Measurements from ENCODE around the gene GAS2L3. TPM values are rescaled to one million over a fixed set of nuclear protein-coding genes. Genes with fewer than 3 reads are reported as not detected.

Gene GAS2L3
- total RNA-seq, 1 donor from 2014 or later: 88.0 TPM

DNA sequence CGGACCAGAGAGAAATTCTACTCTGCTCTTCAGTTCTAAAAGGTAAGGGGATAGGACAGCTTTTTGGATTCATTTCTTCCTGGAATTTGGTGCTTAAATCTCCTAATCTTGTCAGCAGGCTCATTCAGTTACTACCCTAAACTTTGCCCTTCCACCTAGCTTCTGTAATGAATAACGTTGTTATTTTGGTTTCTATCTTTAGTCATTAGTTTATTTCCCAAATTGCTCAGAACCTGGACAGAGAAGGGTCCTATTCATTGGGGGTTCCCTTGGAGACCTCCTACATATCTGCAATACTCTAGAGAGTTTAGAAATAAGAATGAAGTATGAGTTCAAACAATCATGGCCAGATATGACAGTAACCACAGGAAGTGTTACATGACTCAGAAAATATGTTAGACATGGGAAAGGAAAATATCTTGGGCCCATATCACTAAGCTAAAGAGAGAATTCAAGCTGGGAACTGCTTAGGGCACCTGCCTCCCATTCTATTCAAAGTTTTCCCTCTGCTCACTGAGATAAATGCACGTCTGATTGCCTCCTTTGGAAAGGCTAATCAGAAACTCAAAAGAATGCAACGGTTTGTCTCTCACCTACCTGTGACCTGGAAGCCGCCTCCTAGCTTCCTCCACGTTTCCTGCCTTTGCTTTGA lies 87.9 kb downstream of the GAS2L3 start:
- DNase-seq: no peak

DNA sequence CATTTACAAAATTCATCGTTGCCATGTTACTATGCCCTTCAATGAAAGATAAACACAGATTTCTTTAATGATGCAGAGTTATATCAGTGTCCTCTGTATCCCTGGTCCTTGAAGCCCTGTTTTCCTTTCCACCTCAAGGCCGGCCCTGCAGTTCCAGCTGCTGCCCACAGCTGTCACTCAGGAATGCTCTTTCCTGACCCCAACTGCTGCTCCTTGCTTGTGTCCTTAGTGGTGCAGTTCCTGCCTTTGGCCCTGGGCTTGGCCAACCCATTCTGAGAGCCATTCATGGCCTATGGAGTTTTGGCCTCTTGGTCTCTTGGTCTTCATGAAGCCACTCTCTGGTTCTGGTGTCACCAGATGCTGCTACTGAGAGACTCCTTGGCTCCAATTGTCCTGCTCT lies 93.1 kb downstream of the GAS2L3 start:
- no peak for DNase-seq

DNA sequence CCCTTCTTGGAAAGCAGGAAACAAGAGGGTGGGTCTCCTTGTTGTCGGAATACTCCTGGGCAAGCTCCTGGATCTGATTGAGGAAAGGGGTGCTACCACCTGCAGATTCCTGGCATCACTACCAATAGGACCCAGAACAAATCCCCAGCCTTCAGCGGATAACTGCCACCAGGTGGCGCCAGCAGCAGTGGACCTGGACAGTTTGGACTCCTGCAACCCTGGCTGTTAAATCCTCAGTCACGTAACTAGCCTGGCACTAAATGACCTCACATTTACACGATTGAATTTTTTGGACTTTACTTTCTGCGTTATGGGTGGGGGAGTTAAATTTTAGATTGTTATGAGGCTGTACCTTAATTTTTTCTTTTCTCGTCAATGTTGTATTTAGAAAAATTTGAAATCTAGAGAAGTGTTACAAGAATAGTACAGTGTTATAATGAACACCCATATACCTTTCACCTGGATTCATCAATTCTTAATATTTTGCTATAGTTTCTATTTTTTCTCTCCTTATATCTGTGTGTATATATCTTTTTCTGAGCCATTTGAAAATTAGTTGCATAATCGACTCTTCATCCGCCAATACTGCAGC lies 95.6 kb downstream of the GAS2L3 start:
- peak; percentile 18 for DNase-seq

DNA sequence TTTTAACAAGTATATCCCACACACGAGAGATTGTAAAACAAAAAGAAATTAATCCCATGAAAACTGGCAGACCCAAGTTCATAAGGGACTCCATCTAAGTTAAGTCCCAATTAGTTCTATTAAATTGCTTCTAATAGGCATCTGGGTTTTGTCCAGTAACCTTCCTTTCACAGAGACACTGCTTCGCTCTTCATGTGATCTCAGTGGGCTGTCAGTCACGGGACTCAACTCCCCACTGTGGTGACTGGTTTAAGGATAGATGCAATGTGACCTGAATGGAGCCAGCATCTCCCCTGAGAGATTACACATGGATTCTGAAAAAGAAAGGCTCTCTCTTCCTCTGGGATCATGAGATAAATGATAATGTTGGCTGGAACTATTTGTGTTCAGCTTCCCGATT lies 96.4 kb downstream of the GAS2L3 start:
- DNase-seq: no peak

DNA sequence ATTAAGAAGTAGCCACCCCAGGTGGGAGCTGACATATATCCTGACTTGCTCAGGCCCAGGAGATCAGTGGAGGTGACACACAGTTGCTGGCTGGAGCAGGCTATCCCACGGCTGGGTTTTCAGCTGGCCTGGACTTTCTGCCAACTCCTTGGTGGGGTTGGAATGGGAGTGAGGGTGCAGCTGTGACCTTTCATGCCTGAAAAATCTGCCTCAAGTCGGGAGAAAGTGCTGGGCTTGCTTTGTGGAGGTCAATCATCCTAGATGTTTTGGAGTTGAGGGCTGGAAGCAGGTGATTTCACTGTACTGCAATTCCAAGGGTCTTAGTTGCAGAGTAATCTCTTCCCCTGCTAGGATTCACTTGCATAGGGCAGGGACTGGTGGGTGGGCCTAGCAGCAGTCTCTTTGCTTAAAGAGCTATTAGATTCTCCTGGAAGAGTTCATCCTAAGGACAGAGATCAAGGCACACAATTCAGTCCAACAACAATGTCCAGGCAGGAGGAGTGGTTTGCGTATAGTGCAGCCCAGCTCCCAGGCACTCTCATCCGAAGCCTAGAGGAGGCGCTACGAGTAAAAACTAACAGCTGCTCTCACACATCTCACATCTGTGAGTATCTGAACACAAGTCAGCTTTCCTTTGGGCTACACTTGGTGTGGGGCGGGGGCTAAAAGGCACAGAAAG lies 98.1 kb downstream of the GAS2L3 start:
- DNase-seq: no peak

DNA sequence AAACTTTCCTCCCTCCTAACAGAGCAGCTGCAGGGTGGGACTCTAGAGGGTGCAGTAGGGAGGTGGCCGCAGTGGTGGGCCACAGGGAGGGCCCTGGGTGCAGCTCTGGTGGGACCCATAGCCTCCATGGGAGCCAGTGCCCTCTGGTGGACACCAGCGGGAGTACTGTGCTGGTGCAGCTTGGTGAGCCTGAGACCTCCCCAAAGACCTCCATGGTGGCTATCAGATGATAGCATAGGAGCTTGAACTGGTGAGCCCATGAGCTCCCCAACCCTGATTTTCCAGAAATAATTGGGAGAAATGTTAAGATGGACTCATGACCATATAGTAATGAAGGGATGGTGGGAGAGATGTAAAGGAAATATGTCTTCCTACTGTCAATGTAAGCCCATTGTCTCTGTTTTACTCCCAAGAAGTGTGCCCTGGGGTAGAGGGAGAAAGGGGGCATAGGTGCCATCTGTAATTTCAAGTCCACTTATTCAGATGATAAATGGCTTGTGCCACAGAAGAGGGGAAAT lies 98.7 kb downstream of the GAS2L3 start:
- DNase-seq: no peak

DNA sequence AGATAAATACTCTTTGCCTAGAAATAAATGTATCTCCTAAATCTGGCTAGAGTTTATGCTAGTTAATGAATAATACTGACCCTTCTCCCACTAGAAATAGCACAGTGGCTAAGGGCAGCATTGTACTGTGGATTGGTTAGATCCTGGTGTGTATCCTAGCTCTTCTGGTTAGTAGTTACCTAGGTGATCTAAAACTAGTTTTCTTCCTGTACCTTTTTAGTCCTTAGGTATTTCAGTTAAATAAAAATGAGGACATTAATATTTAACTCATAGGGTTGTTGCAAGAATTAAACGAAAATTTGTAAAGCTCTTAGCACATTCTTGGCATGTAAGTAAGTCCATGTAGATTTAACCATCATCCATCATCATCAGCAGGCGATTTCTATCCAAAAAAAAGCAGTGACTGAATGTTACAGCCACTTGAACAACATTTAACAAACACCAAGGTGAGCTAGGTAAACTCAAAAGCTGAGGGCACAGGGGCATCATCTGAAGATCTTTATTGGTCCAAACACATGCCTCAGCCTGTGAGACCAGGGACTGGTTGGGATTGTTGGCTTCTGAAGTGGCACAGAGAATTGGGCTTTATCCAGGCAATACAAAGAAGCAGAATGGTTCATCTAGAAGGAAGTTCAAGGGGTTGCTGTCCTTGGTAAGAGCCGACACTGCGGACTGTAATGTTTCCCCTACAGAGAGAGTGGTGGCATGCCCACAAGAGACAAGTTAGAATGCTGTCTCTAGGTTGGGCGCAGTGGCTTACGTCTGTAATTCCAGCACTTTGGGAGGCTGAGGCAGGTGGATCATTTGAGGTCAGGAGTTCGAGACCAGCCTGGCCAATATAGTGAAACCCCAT lies 100.8 kb downstream of the GAS2L3 start:
- no peak for DNase-seq

Small RNA genes lying within 50 kb of the gene (small RNA-seq; reads per million reads assigned to genes)
- not detected for gene AC010200.2

Other genes with a start within 250 kb of the GAS2L3 start
- 1.2 TPM for gene SLC17A8, start 216.6 kb upstream of the GAS2L3 start, total RNA-seq
- gene NR1H4, start 99.8 kb upstream of the GAS2L3 start, total RNA-seq: not detected
- gene ANO4, start 221.1 kb downstream of the GAS2L3 start, total RNA-seq: 75.5 TPM

Measured in occipital lobe (tissue), 3 donors.